Endodermal cell (in vitro differentiated cells): ENCODE results near the gene SEMA3B. TPM values are rescaled to one million over a fixed set of nuclear protein-coding genes. Genes with fewer than 3 reads are reported as not detected.

Source experiments
- DNase-seq: peaks from one replicate; pipeline ENCODE4 v3.0.0-alpha.2; 2017
- H3K27ac ChIP-seq: 2 replicates; pipeline ENCODE4 v1.5.1; 2013; ENCODE audit warnings: mild to moderate bottlenecking, low read depth, low read length, moderate library complexity
- H3K27me3 ChIP-seq: 2 replicates; pipeline ENCODE4 v1.6.1; 2013; ENCODE audit warnings: mild to moderate bottlenecking, low read length, moderate library complexity; ENCODE audit not compliant: insufficient read depth, control insufficient read depth, poor library complexity, severe bottlenecking
- H3K36me3 ChIP-seq: 2 replicates; pipeline ENCODE4 v1.7.0; 2013; ENCODE audit warnings: mild to moderate bottlenecking, low read length, moderate library complexity; ENCODE audit not compliant: control insufficient read depth, insufficient read depth
- H3K4me1 ChIP-seq: one replicate; pipeline ENCODE4 v1.7.0; 2013; ENCODE audit warnings: low read length; ENCODE audit not compliant: control insufficient read depth, insufficient read depth
- H3K4me3 ChIP-seq: 2 replicates; pipeline ENCODE4 v1.5.1; 2013; ENCODE audit warnings: mild to moderate bottlenecking, low read length, moderate library complexity
- H3K9ac ChIP-seq: 2 replicates; pipeline ENCODE4 v1.6.1; 2013; ENCODE audit warnings: mild to moderate bottlenecking, low read length, moderate library complexity; ENCODE audit not compliant: poor library complexity, severe bottlenecking; ENCODE audit errors: extremely low read depth
- H3K9me3 ChIP-seq: 2 replicates; pipeline ENCODE4 v1.6.1; 2013; ENCODE audit warnings: mild to moderate bottlenecking, low read length, moderate library complexity; ENCODE audit not compliant: control insufficient read depth
- H3K27ac Mint-ChIP-seq: 2 replicates; pipeline ENCODE4 v1.8.0; 2020; ENCODE audit warnings: mixed read lengths
- H3K27me3 Mint-ChIP-seq: 2 replicates; pipeline ENCODE4 v1.8.0; 2021; ENCODE audit warnings: mild to moderate bottlenecking, mixed read lengths; ENCODE audit not compliant: insufficient read depth
- H3K36me3 Mint-ChIP-seq: 2 replicates; pipeline ENCODE4 v1.8.0; 2020; ENCODE audit warnings: low read depth, mixed read lengths
- H3K4me1 Mint-ChIP-seq: 2 replicates; pipeline ENCODE4 v1.8.0; 2020; ENCODE audit warnings: mixed read lengths
- H3K4me3 Mint-ChIP-seq: 2 replicates; pipeline ENCODE4 v1.8.0; 2020; ENCODE audit warnings: mild to moderate bottlenecking, moderate library complexity, mixed read lengths
- H3K9me3 Mint-ChIP-seq: 2 replicates; pipeline ENCODE4 v1.8.0; 2020; ENCODE audit warnings: mild to moderate bottlenecking, mixed read lengths
- CTCF ChIP-seq: fragments of 200-600 bp; sonication (generic); conservative IDR thresholded peaks from 2 replicates; pipeline ENCODE4 v1.5.0; 2021; ENCODE audit warnings: antibody characterized with exemption, mild to moderate bottlenecking
- WGBS, 2 experiments: methylation state at CpG; one replicate each; pipeline versions ENCODE4 v1.1.5 to v1.1.7; 2013; ENCODE audit warnings: missing lambda C conversion rate in 2 of 2, mixed read lengths in 1 of 2; ENCODE audit not compliant: insufficient coverage in 1 of 2, insufficient read length in 1 of 2; 5-methylcytosine and 5-hydroxymethylcytosine counted together
- total RNA-seq, 2 donors: library from RNA; stranded (reverse); fragmentation: NEBNext Ultra II Directional in 1 of 2; extraction: Animal tissue kit (Norgen Biotek cat#: 25700) in 1 of 2; gene quantifications; 2 replicates in 1 of 2; 3 replicates in 1 of 2; pipeline ENCODE4 v1.2.1, GENCODE V29; 2021

Gene SEMA3B
- total RNA-seq, 2 donors from 2014 or later, result 6.5 to 10.3 TPM

DNA sequence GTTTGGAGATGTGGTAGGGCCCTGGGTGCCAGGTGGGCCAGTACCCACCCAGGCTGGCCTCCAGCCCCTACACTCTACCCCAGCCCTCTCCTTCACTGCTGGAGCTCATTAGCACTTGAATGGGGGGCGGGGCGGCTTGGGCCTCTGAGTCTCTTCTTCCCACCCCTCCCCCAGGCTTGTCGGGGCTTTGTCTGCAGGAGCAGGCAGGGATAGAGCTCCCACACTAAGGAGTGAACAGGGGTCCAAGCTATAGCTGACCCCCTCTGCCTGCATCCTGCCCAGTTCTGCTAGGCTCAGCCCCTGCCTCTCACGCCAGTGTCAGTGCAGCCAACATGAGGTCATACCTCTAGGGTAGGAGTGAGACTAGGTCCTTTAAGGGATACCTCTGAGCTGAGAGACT lies 27.8 kb upstream of the SEMA3B start:
- peaks cover 18% of the 10 kb centered on the region for H3K36me3 ChIP-seq

GRCh38 chr3:50241713-50242380 lies 27.1 kb upstream of the SEMA3B start:
- Mint-ChIP-seq H3K9me3 (no peaks in the 10 kb centered on the region), H3K36me3 (peaks cover 16% of the 10 kb centered on the region), H3K27ac (peak overlapping the region; percentile 97), H3K4me1 (peaks cover 60% of the 10 kb centered on the region), H3K4me3 (peak overlapping the region; percentile 56), H3K27me3 (no peaks in the 10 kb centered on the region)
- H3K4me1 ChIP-seq, result peaks cover 47% of the 10 kb centered on the region
- WGBS, 2 experiments, result 85% methylated on average over 7 of the region's 7 CpGs; no CpG with 5 or more reads in 1 of the 2 experiments
- H3K27me3 ChIP-seq, result no peaks in the 10 kb centered on the region
- peak overlapping the region; percentile 69 for H3K4me3 ChIP-seq
- H3K9me3 ChIP-seq, result no peaks in the 10 kb centered on the region
- TF ChIP-seq CTCF, result no peak
- peaks cover 18% of the 10 kb centered on the region for H3K36me3 ChIP-seq
- peak overlapping the region; percentile 97 for H3K27ac ChIP-seq
- H3K9ac ChIP-seq, result peak overlapping the region; percentile 59
- no peak for DNase-seq

More for the DNA sequence above, 27.8 kb upstream of the SEMA3B start:
- H3K4me1 ChIP-seq, result peaks cover 42% of the 10 kb centered on the region
- Mint-ChIP-seq H3K4me1 (peaks cover 57% of the 10 kb centered on the region), H3K4me3 (peak overlapping the region; percentile 56), H3K27me3 (no peaks in the 10 kb centered on the region), H3K36me3 (peaks cover 16% of the 10 kb centered on the region), H3K9me3 (no peaks in the 10 kb centered on the region), H3K27ac (peak overlapping the region; percentile 97)
- peak; percentile 98 for DNase-seq
- no peaks in the 10 kb centered on the region for H3K27me3 ChIP-seq
- WGBS, 2 experiments, result 0 to 2% methylated on average over 1 to 4 of the region's 4 CpGs
- peak overlapping the region; percentile 59 for H3K9ac ChIP-seq
- peak overlapping the region; percentile 97 for H3K27ac ChIP-seq
- TF ChIP-seq CTCF, result no peak
- H3K4me3 ChIP-seq, result peak overlapping the region; percentile 69
- H3K9me3 ChIP-seq, result no peaks in the 10 kb centered on the region

DNA sequence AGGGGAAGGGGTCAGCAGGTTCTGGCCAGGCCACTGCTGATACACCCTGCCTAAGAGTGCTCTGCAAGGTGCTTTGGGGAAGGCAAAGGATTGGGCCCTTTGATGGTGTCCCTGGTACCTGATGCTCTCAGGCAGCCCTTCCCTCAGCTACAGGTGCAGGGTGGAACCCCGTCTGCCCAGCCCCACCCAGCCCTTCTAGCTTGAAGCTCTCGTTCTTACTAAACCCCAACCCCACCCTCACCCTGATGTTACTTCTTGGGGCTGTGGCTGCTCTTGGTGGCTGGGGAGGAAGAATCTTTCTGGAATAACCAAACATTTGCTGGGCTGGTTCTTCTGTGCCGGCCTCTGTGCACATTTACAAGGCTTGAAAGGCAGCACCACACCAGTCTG lies 26.6 kb upstream of the SEMA3B start:
- no peak overlapping the region for H3K9ac ChIP-seq
- Mint-ChIP-seq H3K4me3 (peak overlapping the region; percentile 15), H3K27ac (peak overlapping the region; percentile 90), H3K36me3 (peaks cover 16% of the 10 kb centered on the region), H3K4me1 (peaks cover 61% of the 10 kb centered on the region), H3K27me3 (no peaks in the 10 kb centered on the region), H3K9me3 (no peaks in the 10 kb centered on the region)
- no peak for DNase-seq
- 83 to 92% methylated on average over 1 to 3 of the region's 3 CpGs for WGBS, 2 experiments
- H3K27me3 ChIP-seq, result no peaks in the 10 kb centered on the region
- H3K9me3 ChIP-seq, result no peaks in the 10 kb centered on the region
- peaks cover 22% of the 10 kb centered on the region for H3K36me3 ChIP-seq
- H3K4me1 ChIP-seq, result peaks cover 47% of the 10 kb centered on the region
- H3K4me3 ChIP-seq, result no peak overlapping the region
- no peak for TF ChIP-seq CTCF
- H3K27ac ChIP-seq, result peak overlapping the region; percentile 97
